Hepatocyte (in vitro differentiated cells): ENCODE measurements around the gene ULBP3. TPM values are rescaled to one million over a fixed set of nuclear protein-coding genes. Genes with fewer than 3 reads are reported as not detected.

Source experiments
- DNase-seq: peaks from one replicate; pipeline ENCODE4 v3.0.0-alpha.2; 2016; ENCODE audit warnings: low spot score
- H2AFZ ChIP-seq: fragments of 200-600 bp; sonication (generic); 2 replicates; pipeline ENCODE4 v1.6.0; 2016; ENCODE audit warnings: antibody characterized with exemption, mild to moderate bottlenecking
- H3K27ac ChIP-seq: fragments of 200-600 bp; sonication (generic); 2 replicates; pipeline ENCODE4 v1.5.1; 2016; ENCODE audit warnings: mild to moderate bottlenecking
- H3K27me3 ChIP-seq: fragments of 200-600 bp; sonication (generic); 2 replicates; pipeline ENCODE4 v1.6.1; 2016
- H3K36me3 ChIP-seq: fragments of 200-600 bp; sonication (generic); replicated peaks from 2 replicates; pipeline ENCODE4 v1.5.1; 2016; ENCODE audit warnings: low read depth; ENCODE audit not compliant: insufficient read depth
- H3K4me1 ChIP-seq: fragments of 200-600 bp; sonication (generic); 2 replicates; pipeline ENCODE4 v1.5.1; 2016; ENCODE audit warnings: mild to moderate bottlenecking, moderate library complexity; ENCODE audit not compliant: insufficient read depth
- H3K4me2 ChIP-seq: fragments of 200-600 bp; sonication (generic); 2 replicates; pipeline ENCODE4 v1.6.0; 2016
- H3K4me3 ChIP-seq: fragments of 200-600 bp; sonication (generic); 2 replicates; pipeline ENCODE4 v1.5.1; 2016; ENCODE audit warnings: mild to moderate bottlenecking
- H3K79me2 ChIP-seq: fragments of 200-600 bp; sonication (generic); 2 replicates; pipeline ENCODE4 v1.6.0; 2017; ENCODE audit warnings: mild to moderate bottlenecking
- H3K9me2 ChIP-seq: fragments of 200-600 bp; sonication (generic); replicated peaks from 2 replicates; pipeline ENCODE4 v1.6.0; 2017; ENCODE audit warnings: mild to moderate bottlenecking; ENCODE audit not compliant: insufficient read depth
- H3K9me3 ChIP-seq: fragments of 200-600 bp; sonication (generic); 2 replicates; pipeline ENCODE4 v1.5.1; 2016; ENCODE audit warnings: low read depth, mild to moderate bottlenecking
- H4K20me1 ChIP-seq: fragments of 200-600 bp; sonication (generic); 2 replicates; pipeline ENCODE4 v1.6.0; 2016; ENCODE audit warnings: mild to moderate bottlenecking; ENCODE audit not compliant: insufficient read depth, poor library complexity, severe bottlenecking
- CTCF ChIP-seq: fragments of 200-600 bp; sonication (generic); IDR thresholded peaks from 2 replicates; pipeline ENCODE4 v1.5.1; 2016; ENCODE audit warnings: antibody characterized with exemption, mild to moderate bottlenecking; ENCODE audit not compliant: poor library complexity
- EZH2 ChIP-seq: fragments of 200-600 bp; sonication (generic); IDR thresholded peaks from 2 replicates; pipeline ENCODE4 v1.6.1; 2016; ENCODE audit warnings: antibody characterized with exemption, mild to moderate bottlenecking, borderline replicate concordance
- EZH2phosphoT487 ChIP-seq: fragments of 200-600 bp; sonication (generic); IDR thresholded peaks from one replicate; pipeline ENCODE4 v1.6.1; 2018; ENCODE audit warnings: antibody characterized with exemption, mild to moderate bottlenecking, low read depth, moderate library complexity; ENCODE audit not compliant: unreplicated experiment, severe bottlenecking
- WGBS: methylation state at CpG from one replicate; pipeline ENCODE4 v1.1.6; 2016; ENCODE audit warnings: low lambda C conversion rate; ENCODE audit errors: missing lambda C conversion rate; 5-methylcytosine and 5-hydroxymethylcytosine counted together
- polyA plus RNA-seq: library from polyadenylated mRNA; unstranded; fragments of >200 nt; fragmentation: Nextera tagmentation; extraction: Ambion mirVana; gene quantifications from 2 replicates; pipeline ENCODE4 v1.2.1, GENCODE V29; 2016
- total RNA-seq: library from RNA; depleted of rRNA; stranded (reverse); fragments of >200 nt; gene quantifications from 2 replicates; pipeline ENCODE4 v1.2.3, GENCODE V29; 2014

Gene ULBP3
- total and polyA plus RNA-seq, 2 experiments from 2014 or later, result 2.6 to 6.6 TPM

DNA sequence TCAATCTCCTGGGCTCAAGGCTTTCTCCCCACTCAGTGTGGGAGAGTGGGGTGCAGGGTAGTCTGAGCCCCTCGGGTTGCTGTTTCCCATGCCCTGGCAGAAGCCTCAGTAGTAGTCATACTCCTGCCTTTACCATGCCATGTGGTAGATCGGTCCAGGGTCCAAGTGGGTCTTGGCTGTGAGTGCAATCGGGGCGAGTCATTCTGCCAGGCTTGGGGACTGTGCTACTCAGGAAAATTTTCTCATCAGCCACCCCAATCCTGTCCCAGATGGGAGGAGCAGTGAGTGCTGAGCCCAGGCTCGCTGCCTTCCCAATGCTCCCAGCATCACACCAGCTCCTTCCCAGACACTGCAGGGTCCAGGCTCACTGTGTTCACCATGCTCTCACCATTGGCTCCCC is 32.8 kb downstream of the ULBP3 start:
- TF ChIP-seq EZH2phosphoT487 (no peak), CTCF (no peak), EZH2 (no peak)
- H3K36me3 ChIP-seq, result no peaks in the 10 kb centered on the region
- H3K4me1 ChIP-seq, result no peaks in the 10 kb centered on the region
- WGBS, result 72% methylated on average over 5 of the region's 5 CpGs
- no peaks in the 10 kb centered on the region for H3K9me3 ChIP-seq
- H4K20me1 ChIP-seq, result no peaks in the 10 kb centered on the region
- H3K4me2 ChIP-seq, result no peak overlapping the region
- DNase-seq, result no peak
- no peak overlapping the region for H2AFZ ChIP-seq
- no peaks in the 10 kb centered on the region for H3K9me2 ChIP-seq
- H3K79me2 ChIP-seq, result no peaks in the 10 kb centered on the region
- H3K27ac ChIP-seq, result no peak overlapping the region
- peaks cover 85% of the 10 kb centered on the region for H3K27me3 ChIP-seq
- H3K4me3 ChIP-seq, result no peak overlapping the region

GRCh38 chr6:150033207-150033771 is 35.6 kb downstream of the ULBP3 start:
- Histone ChIP-seq H4K20me1 (no peaks in the 10 kb centered on the region), H3K4me3 (no peak overlapping the region), H3K79me2 (no peaks in the 10 kb centered on the region), H3K27ac (no peak overlapping the region), H3K36me3 (no peaks in the 10 kb centered on the region), H3K4me2 (no peak overlapping the region), H3K9me3 (no peaks in the 10 kb centered on the region), H3K4me1 (no peaks in the 10 kb centered on the region), H3K27me3 (peaks cover 73% of the 10 kb centered on the region), H3K9me2 (no peaks in the 10 kb centered on the region), H2AFZ (no peak overlapping the region)
- no peak for DNase-seq
- WGBS, result 89% methylated on average over 6 of the region's 6 CpGs
- TF ChIP-seq EZH2 (no peak), EZH2phosphoT487 (no peak), CTCF (no peak)

- 89% methylated on average over 8 of the region's 8 CpGs for WGBS
- H3K27me3 ChIP-seq, result peaks cover 70% of the 10 kb centered on the region
Observed at GRCh38 chr6:150032598-150032997, 36.3 kb downstream of the ULBP3 start.

More at GRCh38 chr6:150032598-150032997, 36.3 kb downstream of the ULBP3 start:
- Histone ChIP-seq H3K4me1 (no peaks in the 10 kb centered on the region), H3K27ac (no peak overlapping the region), H4K20me1 (no peaks in the 10 kb centered on the region), H3K36me3 (no peaks in the 10 kb centered on the region), H2AFZ (no peak overlapping the region), H3K4me3 (no peak overlapping the region), H3K9me2 (no peaks in the 10 kb centered on the region), H3K9me3 (no peaks in the 10 kb centered on the region), H3K4me2 (no peak overlapping the region), H3K79me2 (no peaks in the 10 kb centered on the region)
- TF ChIP-seq EZH2, result no peak
- no peak for TF ChIP-seq EZH2phosphoT487
- TF ChIP-seq CTCF, result no peak
- no peak for DNase-seq
